DMS114 treated with DMSO at 0.1 percent for 48 hours (cell line): ENCODE data around the gene GNAT2.

ENCODE experiments used
- DNase-seq: peaks from one replicate; lab custom pipeline; 2025; ENCODE audit not compliant: unreplicated experiment; lab: John Stamatoyannopoulos, UW

The GNAT2 gene

DNA sequence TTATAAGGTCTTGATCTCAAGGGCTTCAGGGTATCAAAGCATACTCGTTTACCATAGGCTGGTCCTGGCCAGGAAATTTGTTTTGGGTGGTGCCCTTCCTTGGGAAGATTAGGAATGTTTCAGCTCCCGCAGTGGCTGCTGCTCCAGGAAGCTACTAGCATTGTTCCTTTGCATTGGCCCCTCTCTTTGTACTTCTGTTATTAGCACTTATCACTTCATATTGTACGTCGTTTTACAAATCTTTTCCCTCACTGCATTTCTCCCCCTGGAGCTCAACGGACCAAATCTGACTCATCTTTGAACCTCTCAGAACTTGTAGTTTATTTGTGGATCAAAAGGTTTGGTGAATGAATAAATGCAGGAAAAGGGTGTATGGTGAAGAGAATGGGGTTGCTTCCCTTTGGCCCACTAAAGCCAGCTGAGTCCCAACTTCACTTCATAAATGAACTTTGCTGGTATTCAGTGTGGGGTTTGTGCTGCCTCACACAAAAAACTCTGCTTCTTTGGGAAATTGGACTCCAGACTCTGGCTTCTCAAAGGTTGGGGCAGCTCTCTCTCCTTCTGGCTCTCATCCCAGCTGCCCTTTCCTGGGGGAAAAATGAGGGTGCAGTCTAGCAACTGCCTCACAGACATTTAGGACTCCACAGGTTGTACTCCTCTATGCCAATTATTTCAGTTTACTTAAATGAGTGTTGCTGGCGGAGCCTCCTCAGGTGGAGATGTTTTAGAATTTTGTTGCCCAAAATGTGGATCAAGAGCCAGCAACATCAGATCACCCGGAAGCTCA lies 5.9 kb downstream of the GNAT2 start:
- no peak for DNase-seq

GRCh38 chr1:109611308-109611990 lies 8.0 kb downstream of the GNAT2 start:
- DNase-seq = no peak

- DNase-seq = no peak
Measured at GRCh38 chr1:109610609-109611307, 8.7 kb downstream of the GNAT2 start.

- DNase-seq = no peak
Measured at GRCh38 chr1:109609881-109610280, 9.5 kb downstream of the GNAT2 start.

DNA sequence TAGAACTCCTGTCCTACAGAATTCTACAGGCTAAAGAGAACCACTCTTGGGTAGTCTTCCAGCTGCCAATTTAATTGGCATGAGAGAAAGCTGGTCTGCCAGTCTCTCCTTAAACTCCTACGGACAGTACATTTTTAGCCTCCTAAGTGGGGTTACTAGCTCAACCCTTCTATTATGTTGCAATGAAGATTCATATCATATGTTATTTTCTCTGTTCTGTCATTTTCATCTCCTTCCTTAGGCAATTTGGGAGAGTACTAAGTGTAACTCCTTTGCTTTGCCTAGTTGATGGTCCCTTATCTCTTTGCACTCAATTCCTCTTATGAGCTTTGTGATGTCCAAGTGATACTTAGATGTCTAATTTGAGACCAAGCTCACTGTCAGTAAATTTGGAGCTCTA lies 14.0 kb downstream of the GNAT2 start:
- DNase-seq = no peak

DNA sequence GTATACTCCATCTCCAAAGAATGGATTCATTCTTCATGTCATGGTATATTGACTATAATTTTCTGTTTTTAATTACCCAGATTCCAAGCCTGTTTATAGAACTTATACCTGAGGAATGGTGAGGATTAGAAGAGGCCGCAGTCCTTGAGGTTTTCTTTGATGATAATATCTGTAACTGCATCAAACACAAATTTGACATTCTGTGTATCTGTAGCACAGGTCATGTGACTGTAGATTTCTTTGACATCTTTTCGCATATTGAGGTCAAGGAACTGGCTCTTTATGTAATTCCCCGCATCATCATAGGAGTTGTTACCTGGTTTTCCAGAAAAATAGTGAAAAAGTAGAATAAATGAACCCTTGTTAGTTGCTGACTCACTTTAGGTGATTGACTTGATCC lies 16.2 kb downstream of the GNAT2 start:
- no peak for DNase-seq

DNA sequence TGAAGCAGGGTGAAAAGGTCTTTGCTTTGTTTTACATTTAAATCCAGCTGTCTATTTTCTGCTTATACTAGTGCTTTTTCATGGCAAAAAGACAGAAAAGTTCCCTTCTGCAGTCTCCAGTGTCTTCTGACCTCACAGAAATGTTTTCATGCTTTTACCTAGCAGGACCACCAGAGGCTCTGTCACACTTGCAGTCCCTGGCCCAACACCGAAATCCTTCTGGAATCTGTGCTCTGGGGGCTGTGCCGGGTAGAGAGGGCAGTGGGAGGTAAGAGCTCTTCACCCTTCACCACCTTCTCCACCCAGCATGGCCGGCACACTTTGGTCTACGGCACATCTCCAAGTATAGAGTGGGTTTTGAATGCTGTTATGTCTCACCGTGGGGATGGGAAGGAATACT lies 20.8 kb downstream of the GNAT2 start:
- no peak for DNase-seq

DNA sequence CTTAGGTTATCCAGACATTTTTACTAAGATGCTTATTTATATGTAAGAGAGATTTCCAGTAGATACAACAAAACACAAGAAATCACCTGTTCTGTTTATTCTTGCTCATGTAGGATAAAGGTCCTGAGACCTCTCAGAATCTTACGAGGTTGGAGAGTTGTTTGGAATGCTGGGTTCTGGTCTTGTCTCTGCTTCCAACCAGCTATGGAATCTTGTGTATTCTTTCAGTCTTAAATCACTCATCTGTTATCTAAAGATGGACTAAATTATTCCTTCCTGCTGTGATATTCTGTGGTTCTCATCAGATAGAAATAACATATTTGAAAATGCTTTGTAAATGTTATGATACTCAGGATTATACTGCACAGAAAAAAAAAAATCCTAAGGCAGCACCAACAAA lies 21.3 kb downstream of the GNAT2 start:
- DNase-seq = no peak

GRCh38 chr1:109595531-109595930 lies 23.9 kb downstream of the GNAT2 start:
- no peak for DNase-seq

GRCh38 chr1:109592916-109593315 lies 26.5 kb downstream of the GNAT2 start:
- DNase-seq = no peak

DNA sequence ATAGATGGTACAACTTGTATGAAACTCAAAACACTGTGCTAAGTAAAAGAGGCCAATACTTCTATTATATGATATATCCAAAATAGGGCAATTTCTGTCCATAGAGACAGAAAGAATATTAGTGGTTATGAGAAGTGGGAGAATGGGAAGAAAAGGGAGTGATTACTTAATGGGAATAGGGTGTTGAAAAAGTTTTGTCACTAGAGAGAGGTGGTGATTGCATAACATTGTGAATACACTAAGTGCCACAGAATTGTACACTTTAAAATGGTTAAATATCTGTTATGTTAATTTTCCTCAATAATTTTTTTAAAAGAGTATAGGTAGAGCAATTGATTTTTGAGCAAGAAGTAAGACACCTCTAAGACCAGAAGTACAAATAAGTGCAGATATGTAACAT lies 29.7 kb downstream of the GNAT2 start:
- DNase-seq = no peak

GRCh38 chr1:109589177-109589576 lies 30.2 kb downstream of the GNAT2 start:
- DNase-seq = no peak

DNA sequence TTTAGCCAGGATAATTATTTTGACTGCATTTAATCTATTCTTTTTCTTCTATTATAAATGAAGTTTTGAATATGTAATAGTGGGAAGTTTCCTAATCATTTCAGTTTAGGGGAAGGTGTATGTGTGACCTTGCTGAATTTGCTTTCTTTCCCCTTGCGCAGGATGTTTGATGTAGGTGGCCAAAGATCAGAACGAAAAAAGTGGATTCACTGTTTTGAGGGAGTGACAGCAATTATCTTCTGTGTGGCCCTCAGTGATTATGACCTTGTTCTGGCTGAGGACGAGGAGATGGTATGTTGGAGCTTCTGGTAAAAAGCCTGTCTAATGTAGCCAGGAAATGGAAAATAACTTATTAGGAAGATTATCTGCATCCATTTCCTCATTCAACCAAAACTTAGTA lies 33.4 kb downstream of the GNAT2 start:
- no peak for DNase-seq

GRCh38 chr1:109584766-109585165 lies 34.6 kb downstream of the GNAT2 start:
- DNase-seq = no peak

DNA sequence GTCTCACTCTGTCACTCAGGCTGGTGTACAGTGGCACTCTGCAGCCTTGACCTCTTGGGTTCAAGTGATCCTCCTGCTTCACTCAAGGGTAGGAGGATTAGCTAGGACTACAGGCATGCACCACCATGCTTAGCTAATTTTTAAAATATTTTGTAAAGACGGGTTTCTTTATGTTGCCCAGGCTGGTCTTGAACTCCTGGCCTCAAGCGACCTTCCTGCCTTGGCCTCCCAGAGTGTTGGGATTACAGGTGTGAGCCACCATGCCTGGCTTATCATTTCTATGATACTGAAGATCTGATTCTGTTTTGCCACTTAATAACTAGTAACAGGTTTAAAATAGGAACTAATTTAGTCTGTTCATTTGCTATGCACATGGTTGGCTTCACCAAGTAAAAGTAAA lies 37.4 kb downstream of the GNAT2 start:
- no peak for DNase-seq

DNA sequence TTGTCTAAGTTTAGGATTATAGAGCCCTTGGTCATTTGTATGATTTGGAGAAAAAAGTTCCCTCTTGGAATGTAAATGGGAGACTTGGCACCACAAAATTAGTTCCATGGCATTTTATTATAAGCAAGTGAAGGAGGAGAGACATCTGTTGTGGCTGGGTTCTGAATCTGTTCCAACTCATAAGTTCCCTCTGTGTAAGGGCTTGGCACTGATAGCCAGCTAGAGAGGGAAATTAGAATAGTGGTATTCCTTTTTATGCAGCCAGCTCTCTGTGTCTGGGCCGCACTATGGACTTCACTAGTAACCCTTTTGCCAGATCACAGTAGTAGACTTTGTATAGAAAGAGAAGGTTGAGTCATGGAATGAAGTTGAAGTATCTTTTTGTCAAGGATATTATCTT lies 39.9 kb downstream of the GNAT2 start:
- DNase-seq = no peak

- DNase-seq = no peak
Measured at GRCh38 chr1:109578947-109579443, 40.4 kb downstream of the GNAT2 start.

GRCh38 chr1:109573785-109574184 lies 45.6 kb downstream of the GNAT2 start:
- no peak for DNase-seq

GRCh38 chr1:109570414-109570813 lies 49.0 kb downstream of the GNAT2 start:
- no peak for DNase-seq

GRCh38 chr1:109569323-109569722 lies 50.1 kb downstream of the GNAT2 start:
- no peak for DNase-seq

DNA sequence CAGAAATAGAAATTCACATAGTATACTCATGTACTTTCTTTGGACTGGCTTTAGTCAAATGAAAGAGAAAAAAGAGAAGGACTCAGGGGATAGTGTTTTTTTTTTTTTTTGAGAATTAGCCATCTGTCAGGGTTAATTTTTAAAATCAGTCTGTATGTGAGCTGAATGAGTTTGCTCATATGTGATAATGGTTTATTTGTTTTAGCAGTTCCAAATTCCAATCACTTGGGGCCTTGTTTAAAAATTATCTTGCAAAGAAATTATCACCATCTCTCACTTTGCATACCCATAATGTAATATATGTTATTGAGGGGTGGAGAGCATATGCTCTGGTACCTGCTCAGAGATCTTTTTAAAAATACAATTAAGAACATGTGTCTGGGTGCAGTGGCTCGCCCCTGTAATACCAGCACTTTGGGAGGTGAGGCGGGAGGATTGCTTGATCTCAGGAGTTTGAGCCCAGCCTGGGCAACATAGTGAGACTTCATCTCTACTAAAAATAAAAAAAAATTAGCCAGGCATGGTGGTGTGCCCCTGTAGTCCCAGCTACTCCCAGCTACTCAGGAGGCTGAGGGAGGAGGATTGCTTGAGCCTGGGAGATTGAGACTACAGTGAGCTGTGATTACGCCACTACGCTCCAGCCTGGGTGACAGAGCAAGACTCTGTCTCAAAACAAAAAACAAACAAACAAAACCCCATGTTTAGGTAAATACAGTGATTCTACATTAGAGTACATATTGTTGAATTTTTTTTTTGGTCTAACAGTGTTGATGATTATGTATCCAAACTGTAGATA lies 51.3 kb downstream of the GNAT2 start:
- DNase-seq = no peak
